Glutamatergic neuron (in vitro differentiated cells): ENCODE data around the gene SHFL. TPM values are rescaled to one million over a fixed set of nuclear protein-coding genes. Genes with fewer than 3 reads are reported as not detected.

Experiments
- DNase-seq: peaks from one replicate; pipeline ENCODE4 v3.0.0; 2022
- H3K27ac Mint-ChIP-seq: one replicate; pipeline ENCODE4 v1.8.0; 2020; ENCODE audit warnings: mild to moderate bottlenecking, mixed read lengths, inconsistent platforms; ENCODE audit not compliant: unreplicated experiment
- H3K27me3 Mint-ChIP-seq: one replicate; pipeline ENCODE4 v1.8.0; 2020; ENCODE audit warnings: mild to moderate bottlenecking, moderate library complexity, mixed read lengths, inconsistent platforms; ENCODE audit not compliant: unreplicated experiment
- H3K36me3 Mint-ChIP-seq: one replicate; pipeline ENCODE4 v1.8.0; 2020; ENCODE audit warnings: mild to moderate bottlenecking, mixed read lengths, inconsistent platforms; ENCODE audit not compliant: unreplicated experiment
- H3K4me1 Mint-ChIP-seq: one replicate; pipeline ENCODE4 v1.8.0; 2020; ENCODE audit warnings: mild to moderate bottlenecking, low read depth, mixed read lengths, inconsistent platforms; ENCODE audit not compliant: unreplicated experiment
- H3K4me3 Mint-ChIP-seq: one replicate; pipeline ENCODE4 v1.8.0; 2020; ENCODE audit warnings: mild to moderate bottlenecking, mixed read lengths, inconsistent platforms; ENCODE audit not compliant: unreplicated experiment
- H3K9me3 Mint-ChIP-seq: one replicate; pipeline ENCODE4 v1.8.0; 2020; ENCODE audit warnings: mild to moderate bottlenecking, moderate library complexity, mixed read lengths, inconsistent platforms; ENCODE audit not compliant: unreplicated experiment
- total RNA-seq: library from RNA; stranded (reverse); fragmentation: NEBNext Ultra II Directional; extraction: Animal tissue kit (Norgen Biotek cat#: 25700); gene quantifications from one replicate; pipeline ENCODE4 v1.2.1, GENCODE V29; 2021; ENCODE audit not compliant: unreplicated experiment
- TF ChIP-seq, protein P1 (sequence below): fragments of 200-600 bp; sonication (generic); IDR thresholded peaks from one replicate; pipeline ENCODE4 v1.5.0; 2021; ENCODE audit not compliant: partially characterized antibody, unreplicated experiment

SHFL gene
- total RNA-seq, 1 donor from 2014 or later = 0.20 TPM

DNA sequence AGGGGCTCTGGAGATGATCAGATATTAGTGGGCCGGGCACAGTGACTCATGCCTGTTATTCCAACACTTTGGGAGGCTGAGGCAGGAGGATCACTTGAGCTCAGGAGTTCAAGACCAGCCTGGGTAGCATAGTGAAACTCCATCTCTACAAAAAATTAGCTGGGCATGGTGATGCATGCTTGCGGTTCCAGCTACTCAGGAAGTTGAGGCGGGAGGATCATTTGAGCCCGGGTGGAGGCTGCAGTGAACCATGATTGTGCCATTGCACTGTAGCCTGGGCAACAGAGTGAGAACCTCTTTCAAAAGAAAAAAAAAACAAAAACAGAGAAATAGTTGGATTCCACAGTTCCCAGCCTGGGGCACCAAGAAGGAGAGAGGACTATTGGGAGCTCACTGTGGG lies 17.9 kb upstream of the SHFL start:
- Mint-ChIP-seq H3K27me3 (peaks cover 4% of the 10 kb centered on the region), H3K4me3 (no peak overlapping the region), H3K36me3 (no peaks in the 10 kb centered on the region), H3K9me3 (peaks cover 5% of the 10 kb centered on the region), H3K4me1 (no peaks in the 10 kb centered on the region), H3K27ac (no peak overlapping the region)
- TF ChIP-seq, protein P1, sequence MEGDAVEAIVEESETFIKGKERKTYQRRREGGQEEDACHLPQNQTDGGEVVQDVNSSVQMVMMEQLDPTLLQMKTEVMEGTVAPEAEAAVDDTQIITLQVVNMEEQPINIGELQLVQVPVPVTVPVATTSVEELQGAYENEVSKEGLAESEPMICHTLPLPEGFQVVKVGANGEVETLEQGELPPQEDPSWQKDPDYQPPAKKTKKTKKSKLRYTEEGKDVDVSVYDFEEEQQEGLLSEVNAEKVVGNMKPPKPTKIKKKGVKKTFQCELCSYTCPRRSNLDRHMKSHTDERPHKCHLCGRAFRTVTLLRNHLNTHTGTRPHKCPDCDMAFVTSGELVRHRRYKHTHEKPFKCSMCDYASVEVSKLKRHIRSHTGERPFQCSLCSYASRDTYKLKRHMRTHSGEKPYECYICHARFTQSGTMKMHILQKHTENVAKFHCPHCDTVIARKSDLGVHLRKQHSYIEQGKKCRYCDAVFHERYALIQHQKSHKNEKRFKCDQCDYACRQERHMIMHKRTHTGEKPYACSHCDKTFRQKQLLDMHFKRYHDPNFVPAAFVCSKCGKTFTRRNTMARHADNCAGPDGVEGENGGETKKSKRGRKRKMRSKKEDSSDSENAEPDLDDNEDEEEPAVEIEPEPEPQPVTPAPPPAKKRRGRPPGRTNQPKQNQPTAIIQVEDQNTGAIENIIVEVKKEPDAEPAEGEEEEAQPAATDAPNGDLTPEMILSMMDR = no peak
- no peak for DNase-seq

DNA sequence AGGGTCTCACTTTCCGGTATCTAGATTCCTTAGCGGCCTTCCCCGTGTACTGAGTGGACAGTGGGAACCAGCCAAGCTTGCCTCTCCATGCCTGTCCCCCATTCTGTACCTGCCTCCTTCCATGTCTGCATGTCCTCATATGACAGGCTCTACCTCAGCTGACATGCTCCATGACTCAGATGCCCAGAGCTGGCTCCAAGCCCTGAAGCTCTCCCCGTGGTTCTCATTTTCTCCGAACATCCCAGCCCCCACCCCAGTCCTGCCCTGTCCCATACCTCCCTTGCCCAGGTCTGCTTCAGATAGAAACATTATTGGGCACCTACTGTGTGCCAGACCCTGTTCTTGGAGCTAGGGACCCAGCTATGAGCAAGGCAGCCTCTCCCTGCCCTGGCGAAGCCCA lies 17.1 kb upstream of the SHFL start:
- Mint-ChIP-seq H3K27me3 (peaks cover 3% of the 10 kb centered on the region), H3K36me3 (no peaks in the 10 kb centered on the region), H3K27ac (no peak overlapping the region), H3K4me1 (no peaks in the 10 kb centered on the region), H3K9me3 (peaks cover 7% of the 10 kb centered on the region), H3K4me3 (no peak overlapping the region)
- TF ChIP-seq, protein P1 = no peak
- DNase-seq = no peak

DNA sequence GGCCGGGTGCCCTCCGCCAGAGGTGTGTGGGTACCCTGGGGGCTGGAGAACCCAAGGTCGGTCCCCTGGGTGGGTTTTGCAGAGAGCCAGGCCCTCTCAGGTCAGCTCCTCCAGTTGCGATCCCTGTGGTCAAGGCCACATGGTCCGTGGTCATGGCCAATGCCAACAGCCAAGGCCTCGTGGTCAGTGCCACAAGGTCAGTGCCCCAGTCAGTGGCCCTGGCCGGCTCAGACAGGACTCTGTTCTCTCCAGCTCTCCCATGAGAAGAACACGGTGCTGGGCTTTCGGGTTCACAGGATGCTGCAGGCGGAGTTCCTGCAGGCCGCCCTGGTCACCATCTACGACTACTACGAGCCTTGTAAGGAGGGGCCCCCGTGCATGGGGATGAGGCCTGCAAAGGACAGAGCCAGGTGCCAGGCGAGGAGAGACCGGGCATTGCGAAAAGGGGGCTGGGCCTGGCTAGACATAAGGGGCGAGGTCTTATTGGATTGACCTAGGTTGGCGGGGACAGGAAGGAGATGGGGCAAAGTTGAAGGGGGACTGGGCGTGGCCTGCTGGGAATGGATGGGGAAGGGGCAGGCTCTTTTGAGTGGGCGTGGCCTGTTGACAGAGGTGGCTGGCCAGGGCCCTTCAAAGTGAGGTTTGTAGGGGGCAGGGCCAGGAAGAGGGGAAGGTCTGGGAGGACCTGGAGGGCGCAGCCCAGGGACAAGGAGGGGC lies 15.2 kb upstream of the SHFL start:
- Mint-ChIP-seq H3K4me3 (no peak overlapping the region), H3K4me1 (no peaks in the 10 kb centered on the region), H3K27me3 (peaks cover 3% of the 10 kb centered on the region), H3K36me3 (no peaks in the 10 kb centered on the region), H3K27ac (no peak overlapping the region), H3K9me3 (peaks cover 5% of the 10 kb centered on the region)
- TF ChIP-seq, protein P1 = no peak
- no peak for DNase-seq

DNA sequence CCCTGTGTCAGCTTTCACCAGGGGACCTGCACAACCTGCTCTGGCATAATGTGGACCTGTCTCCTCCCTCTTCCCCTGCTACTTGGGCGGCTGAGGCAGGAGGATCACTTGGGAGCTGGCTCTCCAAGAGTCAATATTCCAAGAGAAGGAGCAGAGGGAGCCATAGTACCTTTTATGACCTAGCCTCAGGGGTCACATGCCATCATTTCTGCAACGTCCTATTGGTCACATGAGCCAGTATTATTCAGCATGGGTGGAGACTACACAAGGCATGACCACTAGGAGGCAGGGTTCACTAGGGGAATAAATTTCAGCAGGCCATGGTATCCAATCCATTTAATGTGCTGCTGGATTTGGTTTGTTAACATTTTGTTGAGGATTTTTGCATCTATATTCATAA lies 12.0 kb upstream of the SHFL start:
- no peak for DNase-seq
- TF ChIP-seq, protein P1 = peak; percentile 46
- H3K4me1 Mint-ChIP-seq = no peaks in the 10 kb centered on the region

DNA sequence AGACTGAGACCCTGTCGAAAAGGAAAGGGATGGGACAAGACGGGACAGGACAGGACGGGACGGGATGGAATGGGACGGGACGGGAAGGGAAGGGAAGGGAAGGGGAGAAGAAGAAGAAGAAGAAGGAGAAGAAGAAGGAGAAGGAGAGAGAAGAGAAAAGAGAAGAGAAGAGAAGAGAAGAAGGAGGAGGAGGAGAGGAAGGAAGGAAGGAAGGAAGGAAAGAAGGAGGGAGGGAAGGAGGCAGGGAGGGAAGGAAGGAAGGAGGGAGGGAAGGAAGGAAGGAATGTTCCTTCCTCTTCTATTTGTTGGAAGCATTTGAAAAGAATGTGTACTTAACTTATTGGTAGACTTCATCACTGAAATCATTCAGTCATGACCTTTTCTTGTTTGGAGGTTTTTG lies 9.6 kb upstream of the SHFL start:
- no peak for DNase-seq
- no peaks in the 10 kb centered on the region for H3K4me1 Mint-ChIP-seq
- peaks cover 3% of the 10 kb centered on the region for H3K9me3 Mint-ChIP-seq
- H3K4me3 Mint-ChIP-seq = no peak overlapping the region
- no peaks in the 10 kb centered on the region for H3K36me3 Mint-ChIP-seq
- peaks cover 2% of the 10 kb centered on the region for H3K27me3 Mint-ChIP-seq
- TF ChIP-seq, protein P1 = no peak
- no peak overlapping the region for H3K27ac Mint-ChIP-seq

More for the DNA sequence above, 12.0 kb upstream of the SHFL start:
- Mint-ChIP-seq H3K27ac (no peak overlapping the region), H3K36me3 (no peaks in the 10 kb centered on the region), H3K4me3 (no peak overlapping the region), H3K27me3 (peaks cover 5% of the 10 kb centered on the region), H3K9me3 (peaks cover 5% of the 10 kb centered on the region)
